H9 (cell line): ENCODE results near the gene ITPKC. TPM values are rescaled to one million over a fixed set of nuclear protein-coding genes. Genes with fewer than 3 reads are reported as not detected.

Experiments
- DNase-seq: peaks from one replicate; pipeline ENCODE4 v3.0.0-alpha.2; 2017
- H2AFZ ChIP-seq: one replicate; pipeline ENCODE4 v1.6.1; 2013; ENCODE audit warnings: mild to moderate bottlenecking, low read length, control low read depth, moderate library complexity
- H2AK5ac ChIP-seq: 2 replicates; pipeline ENCODE4 v1.6.1; 2013; ENCODE audit warnings: low read length, control low read depth, mixed read lengths; ENCODE audit not compliant: insufficient read length
- H2BK120ac ChIP-seq: one replicate; pipeline ENCODE4 v1.6.1; 2013; ENCODE audit warnings: low read depth, mild to moderate bottlenecking, low read length, control low read depth, inconsistent platforms; ENCODE audit not compliant: poor library complexity, severe bottlenecking
- H2BK12ac ChIP-seq: 2 replicates; pipeline ENCODE4 v1.6.1; 2013; ENCODE audit warnings: low read length, control low read depth, mixed read lengths, low read depth; ENCODE audit not compliant: insufficient read length
- H2BK15ac ChIP-seq: 2 replicates; pipeline ENCODE4 v1.6.1; 2013; ENCODE audit warnings: low read depth, low read length, control low read depth
- H2BK20ac ChIP-seq: one replicate; pipeline ENCODE4 v1.6.1; 2013; ENCODE audit warnings: low read depth, mild to moderate bottlenecking, low read length, control low read depth, inconsistent platforms; ENCODE audit not compliant: poor library complexity, severe bottlenecking
- H2BK5ac ChIP-seq: 2 replicates; pipeline ENCODE4 v1.6.1; 2013; ENCODE audit warnings: low read length, control low read depth, mixed read lengths; ENCODE audit not compliant: insufficient read length
- H3K14ac ChIP-seq: 2 replicates; pipeline ENCODE4 v1.6.1; 2013; ENCODE audit warnings: low read length, control low read depth; ENCODE audit not compliant: insufficient read depth
- H3K18ac ChIP-seq: 2 replicates; pipeline ENCODE4 v1.6.1; 2013; ENCODE audit warnings: low read depth, mild to moderate bottlenecking, mixed read lengths, low read length, control low read depth; ENCODE audit not compliant: insufficient read length
- H3K23ac ChIP-seq: 2 replicates; pipeline ENCODE4 v1.6.1; 2013; ENCODE audit warnings: low read length, control low read depth, mixed read lengths, low read depth; ENCODE audit not compliant: insufficient read length
- H3K23me2 ChIP-seq: 2 replicates; pipeline ENCODE4 v1.6.1; 2013; ENCODE audit warnings: low read depth, mild to moderate bottlenecking, mixed read lengths, low read length, control low read depth; ENCODE audit not compliant: insufficient read length, poor library complexity, severe bottlenecking
- H3K27ac ChIP-seq: 2 replicates; pipeline ENCODE4 v1.5.1; 2013; ENCODE audit warnings: low read length, control low read depth, mixed read lengths, low read depth; ENCODE audit not compliant: insufficient read length
- H3K27me3 ChIP-seq: 2 replicates; pipeline ENCODE4 v1.6.1; 2013; ENCODE audit warnings: low read length, control low read depth, inconsistent platforms; ENCODE audit not compliant: insufficient read depth
- H3K4ac ChIP-seq: 2 replicates; pipeline ENCODE4 v1.6.1; 2013; ENCODE audit warnings: low read depth, mild to moderate bottlenecking, control low read depth, inconsistent platforms, low read length, moderate library complexity
- H3K4me1 ChIP-seq: 2 replicates; pipeline ENCODE4 v1.6.1; 2013; ENCODE audit warnings: low read length, control low read depth, inconsistent platforms; ENCODE audit not compliant: insufficient read depth
- H3K4me2 ChIP-seq: 2 replicates; pipeline ENCODE4 v1.6.1; 2013; ENCODE audit warnings: low read length, control low read depth, mixed read lengths; ENCODE audit not compliant: insufficient read length, insufficient read depth
- H3K56ac ChIP-seq: 2 replicates; pipeline ENCODE4 v1.6.1; 2013; ENCODE audit warnings: low read depth, mild to moderate bottlenecking, mixed read lengths, low read length, control low read depth; ENCODE audit not compliant: insufficient read length
- H3K79me1 ChIP-seq: 2 replicates; pipeline ENCODE4 v1.6.1; 2013; ENCODE audit warnings: low read depth, mild to moderate bottlenecking, moderate library complexity, low read length, control low read depth, inconsistent platforms; ENCODE audit not compliant: insufficient read depth, poor library complexity, severe bottlenecking
- H3K79me2 ChIP-seq: 2 replicates; pipeline ENCODE4 v1.6.1; 2013; ENCODE audit warnings: low read length, control low read depth, inconsistent platforms; ENCODE audit not compliant: insufficient read depth
- H3K9ac ChIP-seq: 2 replicates; pipeline ENCODE4 v1.6.1; 2013; ENCODE audit warnings: low read length, control low read depth, mixed read lengths; ENCODE audit not compliant: insufficient read length; ENCODE audit errors: extremely low read depth
- H3K9me3 ChIP-seq: one replicate; pipeline ENCODE4 v1.6.1; 2013; ENCODE audit warnings: low read depth, low read length, inconsistent platforms; ENCODE audit not compliant: control insufficient read depth
- H3T11ph ChIP-seq: one replicate; pipeline ENCODE4 v1.6.1; 2013; ENCODE audit warnings: mild to moderate bottlenecking, low read length, control low read depth, inconsistent platforms
- H4K20me1 ChIP-seq: one replicate; pipeline ENCODE4 v1.6.1; 2013; ENCODE audit not compliant: control insufficient read depth, insufficient read length, insufficient read depth
- H4K5ac ChIP-seq: 2 replicates; pipeline ENCODE4 v1.6.1; 2013; ENCODE audit warnings: low read depth, mild to moderate bottlenecking, mixed read lengths, low read length, control low read depth; ENCODE audit not compliant: insufficient read length
- H4K8ac ChIP-seq: replicated peaks from 2 replicates; pipeline ENCODE4 v1.6.1; 2013; ENCODE audit warnings: low read length, control low read depth, mixed read lengths, low read depth; ENCODE audit not compliant: insufficient read length
- H4K91ac ChIP-seq: 2 replicates; pipeline ENCODE4 v1.6.1; 2013; ENCODE audit warnings: low read depth, mild to moderate bottlenecking, moderate library complexity, mixed read lengths, low read length, control low read depth; ENCODE audit not compliant: insufficient read length
- H3K27ac Mint-ChIP-seq, 3 experiments: 2 replicates in 2 of 3; 3 replicates in 1 of 3; pipeline ENCODE4 v1.8.0; 2020 to 2021; ENCODE audit warnings: mixed read lengths in 3 of 3, mild to moderate bottlenecking in 1 of 3, moderate library complexity in 1 of 3
- H3K27me3 Mint-ChIP-seq: 2 replicates; pipeline ENCODE4 v1.8.0; 2021; ENCODE audit warnings: low read depth, mild to moderate bottlenecking, moderate library complexity, mixed read lengths
- H3K36me3 Mint-ChIP-seq, 3 experiments: 2 replicates in 2 of 3; 3 replicates in 1 of 3; pipeline ENCODE4 v1.8.0; 2020 to 2021; ENCODE audit warnings: low read depth in 3 of 3, mixed read lengths in 3 of 3; ENCODE audit not compliant: insufficient read depth in 1 of 3
- H3K4me1 Mint-ChIP-seq, 2 experiments: 2 replicates each; pipeline ENCODE4 v1.8.0; 2020; ENCODE audit warnings: mixed read lengths in 2 of 2
- H3K4me3 Mint-ChIP-seq, 2 experiments: 2 replicates in 1 of 2; 3 replicates in 1 of 2; pipeline ENCODE4 v1.8.0; 2020 to 2021; ENCODE audit warnings: mild to moderate bottlenecking in 2 of 2, mixed read lengths in 2 of 2, moderate library complexity in 1 of 2
- H3K9me3 Mint-ChIP-seq, 2 experiments: 2 replicates in 1 of 2; 3 replicates in 1 of 2; pipeline ENCODE4 v1.8.0; 2020; ENCODE audit warnings: mild to moderate bottlenecking in 2 of 2, mixed read lengths in 2 of 2, moderate library complexity in 1 of 2
- CTCF ChIP-seq: fragments of 200-600 bp; sonication (generic); conservative IDR thresholded peaks from 3 replicates; pipeline ENCODE4 v1.8.0; 2021; ENCODE audit warnings: antibody characterized with exemption, mild to moderate bottlenecking
- WGBS: extraction: QIAGEN DNeasy Blood & Tissue Kit; methylation state at CpG from one replicate; pipeline ENCODE4 v1.1.7; 2013; ENCODE audit warnings: missing lambda C conversion rate, low lambda C conversion rate, mixed read lengths; ENCODE audit not compliant: insufficient read length; ENCODE audit errors: extremely low coverage; 5-methylcytosine and 5-hydroxymethylcytosine counted together
- total RNA-seq: library from RNA; stranded (reverse); gene quantifications from 2 replicates; pipeline ENCODE4 v1.2.1, GENCODE V29; 2021

ITPKC gene
- total RNA-seq, 1 experiment from 2014 or later, result 11.2 TPM

GRCh38 chr19:40743926-40744325, 27.0 kb downstream of the ITPKC start:
- no peak overlapping the region for H2AK5ac ChIP-seq
- H2BK12ac ChIP-seq, result no peak overlapping the region
- Mint-ChIP-seq H3K4me1 (peaks cover 16 to 20% of the 10 kb centered on the region in 2 experiments), H3K4me3 (no peak overlapping the region), H3K36me3 (peaks cover 6 to 17% (median 12%) of the 10 kb centered on the region in 3 experiments; a peak in 5 of 7 replicates), H3K9me3 (no peaks in the 10 kb centered on the region), H3K27ac (peak overlapping the region in 1 of 3 experiments; percentile 42; a peak in 2 of 7 replicates), H3K27me3 (no peaks in the 10 kb centered on the region)
- H2BK5ac ChIP-seq, result no peak overlapping the region
- H3K9ac ChIP-seq, result no peak overlapping the region
- TF ChIP-seq CTCF, result no peak
- no peak overlapping the region for H4K91ac ChIP-seq
- no peak overlapping the region for H2BK15ac ChIP-seq
- H3K79me1 ChIP-seq, result no peaks in the 10 kb centered on the region
- H3K4me2 ChIP-seq, result no peak overlapping the region
- no peak overlapping the region for H3K14ac ChIP-seq
- no peak overlapping the region for H3K27ac ChIP-seq
- no peak overlapping the region for H3T11ph ChIP-seq
- no peak overlapping the region for H3K4ac ChIP-seq
- no peak overlapping the region for H4K8ac ChIP-seq
- WGBS, result no CpG with 5 or more reads among the region's 10 CpGs
- H3K56ac ChIP-seq, result no peak overlapping the region
- H4K20me1 ChIP-seq, result no peaks in the 10 kb centered on the region
- H2BK120ac ChIP-seq, result no peak overlapping the region
- no peaks in the 10 kb centered on the region for H3K27me3 ChIP-seq
- no peak overlapping the region for H3K23ac ChIP-seq
- no peak overlapping the region for H3K18ac ChIP-seq
- DNase-seq, result no peak
- no peaks in the 10 kb centered on the region for H3K9me3 ChIP-seq
- H3K79me2 ChIP-seq, result no peaks in the 10 kb centered on the region
- no peak overlapping the region for H2BK20ac ChIP-seq
- no peak overlapping the region for H2AFZ ChIP-seq
- H3K4me1 ChIP-seq, result 0 out of 2 replicates have a peak, but pooled peaks cover 4% of the 10 kb centered on the region
- H3K23me2 ChIP-seq, result no peaks in the 10 kb centered on the region
- H4K5ac ChIP-seq, result no peak overlapping the region
